PC-3 (cell line): ENCODE measurements around the gene FOXI2. TPM values are rescaled to one million over a fixed set of nuclear protein-coding genes. Genes with fewer than 3 reads are reported as not detected.

ENCODE experiments used
- ATAC-seq: fragments of 200-7000 bp; cut with Tn5 transposase; 2 replicates; pipeline ENCODE4 v1.9.1; 2020; ENCODE audit warnings: mild to moderate bottlenecking, moderate library complexity
- BruUV-seq: library from RNA; stranded (reverse); fragments of 400-500 nt; replicated peaks from 2 replicates; lab custom pipeline; 2021; lab: Mats Ljungman, UMichigan
- CTCF ChIA-PET: fragments of 300-600 bp; sonication (Branson Sonifier 250); formaldehyde crosslinking; loops from one replicate; lab custom pipeline; 2022; ENCODE audit warnings: antibody characterized with exemption; lab: Charles Lee
- POLR2A ChIA-PET: fragments of 300-600 bp; sonication (Branson Sonifier 250); formaldehyde crosslinking; loops from one replicate; lab custom pipeline; 2022; ENCODE audit warnings: antibody characterized with exemption; ENCODE audit not compliant: unreplicated experiment; lab: Charles Lee
- DNase-seq: peaks from one replicate; pipeline ENCODE4 v3.0.0-alpha.2; 2015
- H2AFZ ChIP-seq: fragments of 300-600 bp; sonication (generic); 2 replicates; pipeline ENCODE4 v1.6.0; 2016; ENCODE audit warnings: antibody characterized with exemption, low read length
- H3F3A ChIP-seq: fragments of 300-600 bp; sonication (generic); one replicate; pipeline ENCODE4 v1.6.0; 2017; ENCODE audit warnings: antibody characterized with exemption, low read length, control low read depth, mild to moderate bottlenecking; ENCODE audit not compliant: unreplicated experiment
- H3K27ac ChIP-seq: fragments of 300-600 bp; sonication (generic); 2 replicates; pipeline ENCODE4 v1.5.1; 2016; ENCODE audit warnings: mild to moderate bottlenecking, low read length
- H3K27me3 ChIP-seq: fragments of 300-600 bp; sonication (generic); 2 replicates; pipeline ENCODE4 v1.6.1; 2016; ENCODE audit warnings: low read length, mixed read lengths
- H3K36me3 ChIP-seq: fragments of 300-600 bp; sonication (generic); 2 replicates; pipeline ENCODE4 v1.6.1; 2016; ENCODE audit warnings: low read depth, mixed run types, low read length, mixed read lengths
- H3K4me1 ChIP-seq: fragments of 300-600 bp; sonication (generic); 2 replicates; pipeline ENCODE4 v1.5.1; 2016; ENCODE audit warnings: low read length; ENCODE audit not compliant: insufficient read depth
- H3K4me2 ChIP-seq: fragments of 300-600 bp; sonication (generic); 2 replicates; pipeline ENCODE4 v1.6.0; 2016; ENCODE audit warnings: low read length
- H3K4me3 ChIP-seq: fragments of 300-600 bp; sonication (generic); 2 replicates; pipeline ENCODE4 v1.5.1; 2016; ENCODE audit warnings: mild to moderate bottlenecking, low read length, mixed read lengths
- H3K79me2 ChIP-seq: fragments of 300-600 bp; sonication (generic); 2 replicates; pipeline ENCODE4 v1.6.1; 2017; ENCODE audit warnings: low read length, mixed read lengths
- H3K9ac ChIP-seq: fragments of 300-600 bp; sonication (generic); 2 replicates; pipeline ENCODE4 v1.6.0; 2016; ENCODE audit warnings: mild to moderate bottlenecking, low read length
- H3K9me2 ChIP-seq: fragments of 300-600 bp; sonication (generic); replicated peaks from 2 replicates; pipeline ENCODE4 v1.6.1; 2016; ENCODE audit warnings: mixed run types, low read length, mixed read lengths
- H3K9me3 ChIP-seq: fragments of 300-600 bp; sonication (generic); 2 replicates; pipeline ENCODE4 v1.6.1; 2016; ENCODE audit warnings: low read length, mixed read lengths
- H4K20me1 ChIP-seq: fragments of 300-600 bp; sonication (generic); 2 replicates; pipeline ENCODE4 v1.6.1; 2016; ENCODE audit warnings: low read length, mixed read lengths
- EZH2 ChIP-seq: fragments of 300-600 bp; sonication (generic); IDR thresholded peaks from one replicate; pipeline ENCODE4 v1.6.1; 2017; ENCODE audit warnings: antibody characterized with exemption, mild to moderate bottlenecking, low read length; ENCODE audit not compliant: unreplicated experiment
- EZH2phosphoT487 ChIP-seq: fragments of 300-600 bp; sonication (generic); IDR thresholded peaks from 2 replicates; pipeline ENCODE4 v1.6.1; 2018; ENCODE audit warnings: mild to moderate bottlenecking, antibody characterized with exemption, low read length, borderline replicate concordance
- intact Hi-C: fragments of 100-400 bp; cut with micrococcal nuclease; formaldehyde crosslinking; loops from 2 replicates; pipeline ENCODE4 v1.9.0; 2023
- total RNA-seq: library from RNA; depleted of rRNA; stranded (reverse); fragments of >200 nt; gene quantifications from 2 replicates; pipeline ENCODE4 v1.2.3, GENCODE V29; 2014
- TF ChIP-seq, protein P1 (sequence below): fragments of 300-600 bp; sonication (generic); conservative IDR thresholded peaks from 2 replicates; pipeline ENCODE4 v1.5.1; 2017; ENCODE audit warnings: antibody characterized with exemption, low read depth, mild to moderate bottlenecking, low read length

FOXI2 gene
- total RNA-seq, 1 experiment from 2014 or later = not detected

DNA sequence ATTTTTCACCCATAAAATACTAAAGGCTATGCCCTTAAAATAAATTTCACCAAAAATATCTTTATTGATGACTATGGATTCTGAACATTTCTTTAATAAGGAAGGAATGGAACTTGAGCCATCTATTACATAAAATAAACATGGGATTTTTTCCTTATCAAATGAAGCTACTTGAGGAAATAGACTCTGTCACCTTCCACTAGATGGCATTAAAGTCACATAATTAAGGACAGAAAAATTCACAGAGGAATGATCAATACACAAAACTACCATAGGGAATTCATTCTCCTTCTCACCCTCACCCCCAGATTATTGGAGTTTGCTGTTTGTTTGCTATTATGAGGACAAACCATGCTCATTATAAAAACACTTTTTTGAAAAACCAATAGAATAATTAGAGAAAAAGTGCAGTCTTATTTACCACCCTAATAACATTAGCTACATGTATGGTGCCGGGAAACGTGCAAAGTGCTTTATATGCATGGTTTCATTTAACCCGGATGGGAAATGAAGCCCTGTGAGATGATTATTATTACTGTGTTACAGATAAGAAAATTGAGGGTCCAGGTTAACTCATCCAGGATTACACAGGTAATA, 21.1 kb upstream of the FOXI2 start:
- Histone ChIP-seq H4K20me1 (no peaks in the 10 kb centered on the region), H3K9me2 (no peaks in the 10 kb centered on the region), H3K27me3 (0 out of 2 replicates have a peak, but pooled peaks cover 11% of the 10 kb centered on the region), H3K36me3 (no peaks in the 10 kb centered on the region), H2AFZ (no peak overlapping the region), H3K9ac (no peak overlapping the region), H3K4me1 (no peaks in the 10 kb centered on the region), H3F3A (no peaks in the 10 kb centered on the region), H3K27ac (no peak overlapping the region), H3K79me2 (no peaks in the 10 kb centered on the region), H3K9me3 (no peaks in the 10 kb centered on the region), H3K4me2 (no peak overlapping the region), H3K4me3 (no peak overlapping the region)
- ATAC-seq = no peak
- intact Hi-C loops = loop anchor here (2.0 to 5.0 kb wide), 3 partner anchors 139 to 351 kb away; no protein-coding TSS in a partner anchor
- TF ChIP-seq EZH2 (no peak), EZH2phosphoT487 (no peak)
- TF ChIP-seq, protein P1, sequence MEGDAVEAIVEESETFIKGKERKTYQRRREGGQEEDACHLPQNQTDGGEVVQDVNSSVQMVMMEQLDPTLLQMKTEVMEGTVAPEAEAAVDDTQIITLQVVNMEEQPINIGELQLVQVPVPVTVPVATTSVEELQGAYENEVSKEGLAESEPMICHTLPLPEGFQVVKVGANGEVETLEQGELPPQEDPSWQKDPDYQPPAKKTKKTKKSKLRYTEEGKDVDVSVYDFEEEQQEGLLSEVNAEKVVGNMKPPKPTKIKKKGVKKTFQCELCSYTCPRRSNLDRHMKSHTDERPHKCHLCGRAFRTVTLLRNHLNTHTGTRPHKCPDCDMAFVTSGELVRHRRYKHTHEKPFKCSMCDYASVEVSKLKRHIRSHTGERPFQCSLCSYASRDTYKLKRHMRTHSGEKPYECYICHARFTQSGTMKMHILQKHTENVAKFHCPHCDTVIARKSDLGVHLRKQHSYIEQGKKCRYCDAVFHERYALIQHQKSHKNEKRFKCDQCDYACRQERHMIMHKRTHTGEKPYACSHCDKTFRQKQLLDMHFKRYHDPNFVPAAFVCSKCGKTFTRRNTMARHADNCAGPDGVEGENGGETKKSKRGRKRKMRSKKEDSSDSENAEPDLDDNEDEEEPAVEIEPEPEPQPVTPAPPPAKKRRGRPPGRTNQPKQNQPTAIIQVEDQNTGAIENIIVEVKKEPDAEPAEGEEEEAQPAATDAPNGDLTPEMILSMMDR = peak; percentile 53
- DNase-seq = peak; percentile 34
- BruUV-seq = no TSS peak
- CTCF ChIA-PET = interaction anchor here (0.6 to 1.3 kb wide), 4 partner anchors 97 to 363 kb away, joined by 3 to 4 read pairs (median 3); no protein-coding TSS in a partner anchor
- POLR2A ChIA-PET = no interaction called here

DNA sequence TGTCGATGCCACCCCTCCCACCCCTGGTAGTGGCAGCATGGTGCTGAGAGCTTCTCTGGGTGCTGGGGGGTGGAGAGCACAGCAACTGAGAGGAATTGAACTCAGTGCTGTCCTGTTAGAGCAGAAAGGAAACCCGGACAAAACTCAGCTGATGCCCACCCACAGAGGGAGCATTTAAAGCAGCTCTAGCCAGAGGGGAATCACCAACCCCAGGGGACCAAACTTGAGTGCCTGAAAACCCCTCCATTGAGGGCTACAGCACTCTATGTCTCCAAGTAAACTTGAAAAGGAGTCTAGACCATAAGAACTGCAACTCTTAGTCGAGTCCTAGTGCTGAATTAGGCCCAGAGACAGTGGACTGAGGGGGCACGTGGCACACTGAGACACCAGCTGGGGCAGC, 16.8 kb upstream of the FOXI2 start:
- no peaks in the 10 kb centered on the region for H3K9me2 ChIP-seq
- CTCF ChIA-PET = no interaction called here
- H3K27me3 ChIP-seq = no peaks in the 10 kb centered on the region
- BruUV-seq = no TSS peak
- no peak overlapping the region for H3K27ac ChIP-seq
- no peak overlapping the region for H3K9ac ChIP-seq
- H4K20me1 ChIP-seq = no peaks in the 10 kb centered on the region
- no peak for ATAC-seq
- H3K4me2 ChIP-seq = no peak overlapping the region
- no peaks in the 10 kb centered on the region for H3K79me2 ChIP-seq
- intact Hi-C loops = no loop called here
- TF ChIP-seq EZH2phosphoT487 (no peak), EZH2 (no peak)
- TF ChIP-seq, protein P1 = no peak
- no peaks in the 10 kb centered on the region for H3K9me3 ChIP-seq
- no peak overlapping the region for H3K4me3 ChIP-seq
- no peaks in the 10 kb centered on the region for H3F3A ChIP-seq
- H3K4me1 ChIP-seq = no peaks in the 10 kb centered on the region
- no peak overlapping the region for H2AFZ ChIP-seq
- DNase-seq = no peak
- H3K36me3 ChIP-seq = no peaks in the 10 kb centered on the region
- POLR2A ChIA-PET = no interaction called here

DNA sequence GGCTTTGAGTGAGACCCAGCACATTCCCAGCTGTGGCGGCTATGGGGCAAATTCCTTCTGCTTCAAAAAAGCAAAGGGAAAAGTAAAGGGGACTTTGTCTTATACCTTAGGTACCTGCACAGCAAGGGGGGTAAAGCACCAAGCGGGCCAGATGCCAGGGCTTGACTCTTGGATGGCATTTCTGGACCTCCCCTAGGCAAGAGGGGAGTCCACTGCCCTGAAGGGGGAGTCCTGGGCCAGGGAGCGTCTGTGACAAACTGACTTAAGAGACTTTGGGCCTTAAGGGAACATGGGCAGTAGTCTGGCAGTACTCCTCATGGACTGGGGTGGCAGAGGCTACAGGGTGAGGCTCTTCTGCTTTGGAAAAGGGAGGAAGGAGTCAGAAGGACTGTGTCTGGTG, 16.1 kb upstream of the FOXI2 start:
- H3K9ac ChIP-seq = no peak overlapping the region
- no peak overlapping the region for H2AFZ ChIP-seq
- POLR2A ChIA-PET = no interaction called here
- DNase-seq (no peak), ATAC-seq (no peak)
- no peak overlapping the region for H3K4me3 ChIP-seq
- H3K36me3 ChIP-seq = no peaks in the 10 kb centered on the region
- no peaks in the 10 kb centered on the region for H3F3A ChIP-seq
- no peaks in the 10 kb centered on the region for H3K9me3 ChIP-seq
- BruUV-seq = no TSS peak
- no peaks in the 10 kb centered on the region for H3K4me1 ChIP-seq
- TF ChIP-seq, protein P1 = no peak
- no peak for TF ChIP-seq EZH2
- no peak for TF ChIP-seq EZH2phosphoT487
- no peak overlapping the region for H3K27ac ChIP-seq
- H3K4me2 ChIP-seq = no peak overlapping the region
- intact Hi-C loops = no loop called here
- H3K27me3 ChIP-seq = no peaks in the 10 kb centered on the region
- no peaks in the 10 kb centered on the region for H3K9me2 ChIP-seq
- H3K79me2 ChIP-seq = no peaks in the 10 kb centered on the region
- CTCF ChIA-PET = no interaction called here
- no peaks in the 10 kb centered on the region for H4K20me1 ChIP-seq
